ENCODE measurements around the gene GALNT17. TPM values are rescaled to one million over a fixed set of nuclear protein-coding genes. Genes with fewer than 3 reads are reported as not detected.
A peak's percentile ranks its signal among the peaks of the same experiment; 100 is the strongest.

Gene GALNT17
- total RNA-seq, 2 donors from 2014 or later = 0.82 to 4.0 TPM

GRCh38 chr7:71129126-71129525, 2.8 kb upstream of the GALNT17 start:
- no peak for TF ChIP-seq CTCF (IDR thresholded peaks at IDR 0.05)
- no peaks in the 10 kb centered on the region for H3K9me3 ChIP-seq
- no peak for DNase-seq (ENCODE audit: low spot score)

GRCh38 chr7:71130031-71130679, 1.8 kb upstream of the GALNT17 start:
- no peak overlapping the region for H3K27ac ChIP-seq
- peaks cover 0 to 7% of the 10 kb centered on the region in 2 donors for H3K4me1 ChIP-seq
- no peaks in the 10 kb centered on the region for H3K36me3 ChIP-seq
- TF ChIP-seq CTCF (IDR thresholded peaks at IDR 0.05) = no peak
- H3K4me3 ChIP-seq = no peak overlapping the region
- no peaks in the 10 kb centered on the region for H3K9me3 ChIP-seq
- no peaks in the 10 kb centered on the region for H3K27me3 ChIP-seq
- no peak for DNase-seq (ENCODE audit: low spot score)

More at GRCh38 chr7:71129126-71129525, 2.8 kb upstream of the GALNT17 start:
- H3K4me3 ChIP-seq = no peak overlapping the region
- H3K27ac ChIP-seq = no peak overlapping the region
- peaks cover 0 to 7% of the 10 kb centered on the region in 2 donors for H3K4me1 ChIP-seq
- H3K36me3 ChIP-seq = no peaks in the 10 kb centered on the region
- no peaks in the 10 kb centered on the region for H3K27me3 ChIP-seq

GRCh38 chr7:71131256-71132126, 453 bp upstream of the GALNT17 start:
- no peak for TF ChIP-seq CTCF (IDR thresholded peaks at IDR 0.05)
- Histone ChIP-seq H3K36me3 (no peaks in the 10 kb centered on the region), H3K9me3 (no peaks in the 10 kb centered on the region), H3K4me3 (peak overlapping the region; percentile 24 to 52), H3K27ac (no peak overlapping the region), H3K27me3 (no peaks in the 10 kb centered on the region), H3K4me1 (peaks cover 0 to 7% of the 10 kb centered on the region in 2 donors)
- DNase-seq (ENCODE audit: low spot score) = no peak

- H3K4me3 ChIP-seq = peak overlapping the region in 1 of 2 donors; percentile 52
- H3K4me1 ChIP-seq = peaks cover 0 to 7% of the 10 kb centered on the region in 2 donors
- H3K27me3 ChIP-seq = no peaks in the 10 kb centered on the region
- H3K36me3 ChIP-seq = no peaks in the 10 kb centered on the region
- no peak for DNase-seq (ENCODE audit: low spot score)
- no peaks in the 10 kb centered on the region for H3K9me3 ChIP-seq
- H3K27ac ChIP-seq = no peak overlapping the region
- no peak for TF ChIP-seq CTCF (IDR thresholded peaks at IDR 0.05)
Observed at GRCh38 chr7:71132377-71133231, 660 bp downstream of the GALNT17 start.

- H3K4me3 ChIP-seq = no peak overlapping the region
- TF ChIP-seq CTCF (IDR thresholded peaks at IDR 0.05) = no peak
- H3K36me3 ChIP-seq = no peaks in the 10 kb centered on the region
- no peak for DNase-seq (ENCODE audit: low spot score)
- H3K9me3 ChIP-seq = no peaks in the 10 kb centered on the region
- no peaks in the 10 kb centered on the region for H3K27me3 ChIP-seq
- peaks cover 0 to 7% of the 10 kb centered on the region in 2 donors for H3K4me1 ChIP-seq
- H3K27ac ChIP-seq = no peak overlapping the region
Observed at GRCh38 chr7:71133232-71133622, 1.3 kb downstream of the GALNT17 start.
